Thoracic aorta (tissue), 2 donors: ENCODE data around the gene NAV2. TPM values are rescaled to one million over a fixed set of nuclear protein-coding genes. Genes with fewer than 3 reads are reported as not detected.

Experiments
- ATAC-seq: fragments of 150-250 bp; one replicate; pipeline ENCODE4 v1.8.0; 2017; ENCODE audit warnings: low read depth; ENCODE audit not compliant: insufficient number of reproducible peaks, low FRiP score
- DNase-seq: peaks from one replicate; pipeline ENCODE4 v3.0.0-alpha.2; 2020; ENCODE audit warnings: low spot score
- H3K27ac ChIP-seq, 2 donors: fragments of 200-600 bp; sonication (generic); 1 replicate in 1 of 2; 2 replicates in 1 of 2; pipeline ENCODE4 v1.5.1; 2016; ENCODE audit warnings: mild to moderate bottlenecking in 2 of 2, moderate library complexity in 2 of 2
- H3K27me3 ChIP-seq: fragments of 200-600 bp; sonication (generic); replicated peaks from 2 replicates; pipeline ENCODE4 v1.6.0; 2016; ENCODE audit warnings: mild to moderate bottlenecking; ENCODE audit not compliant: insufficient read depth
- H3K36me3 ChIP-seq: fragments of 200-600 bp; sonication (generic); one replicate; pipeline ENCODE4 v1.5.1; 2016
- H3K4me1 ChIP-seq, 2 donors: fragments of 200-600 bp; sonication (generic); 1 replicate in 1 of 2; 2 replicates in 1 of 2; pipeline versions ENCODE4 v1.5.1 to v1.6.0; 2016; ENCODE audit warnings: low read depth in 2 of 2, mild to moderate bottlenecking in 1 of 2; ENCODE audit not compliant: control insufficient read depth in 1 of 2
- H3K4me3 ChIP-seq: fragments of 200-600 bp; sonication (generic); 2 replicates; pipeline ENCODE4 v1.5.1; 2016; ENCODE audit warnings: mild to moderate bottlenecking
- H3K9me3 ChIP-seq: fragments of 200-600 bp; sonication (generic); 2 replicates; pipeline ENCODE4 v1.5.1; 2016
- CTCF ChIP-seq: fragments of 200-600 bp; sonication (generic); IDR thresholded peaks from one replicate; pipeline ENCODE4 v1.5.1; 2019; ENCODE audit warnings: antibody characterized with exemption
- total RNA-seq, 2 donors: library from RNA; depleted of rRNA; stranded (reverse); fragments of >200 nt; gene quantifications; one replicate each; pipeline versions ENCODE4 v1.1.0 to v1.2.3, GENCODE V29; 2016

Gene NAV2
- total RNA-seq, 2 donors from 2014 or later = 125 to 230 TPM

- ATAC-seq (no peak), DNase-seq (no peak)
- H3K27ac ChIP-seq = no peak overlapping the region
- H3K36me3 ChIP-seq = peaks cover 28% of the 10 kb centered on the region
- H3K4me3 ChIP-seq = no peak overlapping the region
- H3K4me1 ChIP-seq = peaks cover 5 to 44% of the 10 kb centered on the region in 2 donors
- H3K9me3 ChIP-seq = no peaks in the 10 kb centered on the region
- H3K27me3 ChIP-seq = no peaks in the 10 kb centered on the region
- no peak for TF ChIP-seq CTCF
Measured at GRCh38 chr11:19970944-19971343, 258.3 kb downstream of the NAV2 start.

GRCh38 chr11:19972091-19972490 is 259.5 kb downstream of the NAV2 start:
- Histone ChIP-seq H3K27me3 (no peaks in the 10 kb centered on the region), H3K9me3 (no peaks in the 10 kb centered on the region), H3K4me3 (no peak overlapping the region), H3K36me3 (peaks cover 17% of the 10 kb centered on the region), H3K27ac (no peak overlapping the region), H3K4me1 (peaks cover 5 to 51% of the 10 kb centered on the region in 2 donors)
- TF ChIP-seq CTCF = no peak
- no peak for ATAC-seq
- DNase-seq = no peak

GRCh38 chr11:19972651-19973050 is 260.0 kb downstream of the NAV2 start:
- Histone ChIP-seq H3K27ac (no peak overlapping the region), H3K4me1 (peaks cover 5 to 51% of the 10 kb centered on the region in 2 donors), H3K27me3 (no peaks in the 10 kb centered on the region), H3K36me3 (peaks cover 15% of the 10 kb centered on the region), H3K4me3 (no peak overlapping the region), H3K9me3 (no peaks in the 10 kb centered on the region)
- DNase-seq = no peak
- no peak for ATAC-seq
- no peak for TF ChIP-seq CTCF

GRCh38 chr11:19973136-19973635 is 260.5 kb downstream of the NAV2 start:
- Histone ChIP-seq H3K4me1 (peaks cover 5 to 51% of the 10 kb centered on the region in 2 donors), H3K36me3 (peaks cover 15% of the 10 kb centered on the region), H3K9me3 (no peaks in the 10 kb centered on the region), H3K27me3 (no peaks in the 10 kb centered on the region), H3K27ac (peak overlapping the region in 1 of 2 donors; percentile 9), H3K4me3 (no peak overlapping the region)
- no peak for DNase-seq
- no peak for TF ChIP-seq CTCF
- no peak for ATAC-seq

GRCh38 chr11:19974886-19975285 is 262.2 kb downstream of the NAV2 start:
- ATAC-seq = no peak
- Histone ChIP-seq H3K27me3 (no peaks in the 10 kb centered on the region), H3K9me3 (no peaks in the 10 kb centered on the region), H3K27ac (no peak overlapping the region), H3K4me1 (peaks cover 12 to 68% of the 10 kb centered on the region in 2 donors), H3K36me3 (peaks cover 8% of the 10 kb centered on the region), H3K4me3 (no peak overlapping the region)
- no peak for TF ChIP-seq CTCF
- DNase-seq = no peak
